Activated CD8-positive, alpha-beta memory T cell treated with anti-CD3 and anti-CD28 coated beads, Interleukin-2, amount 50 U/mL, for 24 hours (primary cell): Measurements from ENCODE around the gene KRTAP10-1.
"Not testable (repeated sequence)": the region's sequence is repeated elsewhere in the genome, so short reads cannot be mapped to it uniquely, and the experiment has no call there.

Experiments used
- DNase-seq: peaks from one replicate; pipeline ENCODE4 v3.0.0-alpha.2; 2020; ENCODE audit errors: extremely low read depth

The KRTAP10-1 gene

DNA sequence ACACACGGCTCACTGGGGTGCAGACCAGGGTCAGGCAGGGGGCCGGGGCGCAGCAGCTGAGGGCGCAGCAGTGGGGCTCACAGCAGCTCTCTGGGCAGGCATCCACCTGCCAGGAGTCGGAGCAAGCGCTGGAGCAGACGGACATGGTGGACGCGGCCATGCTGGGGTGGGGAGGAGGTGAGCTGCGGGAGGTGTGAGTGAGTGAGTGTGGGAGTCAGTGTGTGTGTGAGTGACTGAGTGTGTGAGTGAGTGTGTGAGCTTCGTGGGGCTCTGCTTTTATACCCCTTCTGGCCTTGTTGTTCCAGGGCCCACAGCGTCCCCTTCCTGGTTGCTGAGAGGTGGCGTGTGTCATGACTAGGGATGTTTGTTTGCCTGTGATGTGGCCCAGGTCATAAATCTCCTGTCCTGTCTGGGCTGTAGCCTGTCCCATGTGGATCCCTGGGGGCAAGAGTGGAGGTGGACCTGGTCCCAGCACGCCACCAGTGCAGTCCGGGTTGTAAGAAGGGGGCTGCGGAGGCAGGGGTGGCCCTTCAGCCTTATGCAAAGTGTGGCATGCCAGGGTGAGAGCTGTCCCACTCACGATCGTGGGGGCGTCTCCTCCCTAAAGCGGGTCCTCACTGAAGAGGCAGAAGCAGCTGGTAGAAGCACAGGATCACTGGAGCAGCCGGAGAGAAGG is at the start of gene KRTAP10-1:
TSS of gene KRTAP10-1 (minus strand) at position 205 of the 676 bp plus-strand sequence. CDS start at position 160, 45 bp downstream.
- no peak for DNase-seq

DNA sequence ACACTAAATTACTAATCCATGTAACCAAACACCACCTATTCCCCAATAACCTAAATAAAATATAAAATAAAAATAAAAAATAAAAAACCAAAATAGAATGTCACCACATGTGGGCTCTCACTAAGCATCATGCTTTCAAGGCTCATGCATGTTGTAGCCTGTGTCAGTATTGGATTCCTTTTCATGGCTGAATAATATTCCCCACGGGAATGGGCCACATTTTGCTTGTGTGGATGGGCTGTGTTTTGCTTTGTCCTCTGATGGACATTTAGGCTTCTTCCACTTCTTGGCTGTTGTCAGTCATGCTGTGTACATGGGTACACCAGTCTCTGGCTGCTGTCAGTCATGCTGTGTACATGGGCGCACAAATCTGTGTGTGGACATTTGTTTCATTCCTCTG is 49.1 kb upstream of the KRTAP10-1 start:
- DNase-seq = no peak

GRCh38 chr21:44585892-44586291 is 45.9 kb upstream of the KRTAP10-1 start:
- DNase-seq = no peak

DNA sequence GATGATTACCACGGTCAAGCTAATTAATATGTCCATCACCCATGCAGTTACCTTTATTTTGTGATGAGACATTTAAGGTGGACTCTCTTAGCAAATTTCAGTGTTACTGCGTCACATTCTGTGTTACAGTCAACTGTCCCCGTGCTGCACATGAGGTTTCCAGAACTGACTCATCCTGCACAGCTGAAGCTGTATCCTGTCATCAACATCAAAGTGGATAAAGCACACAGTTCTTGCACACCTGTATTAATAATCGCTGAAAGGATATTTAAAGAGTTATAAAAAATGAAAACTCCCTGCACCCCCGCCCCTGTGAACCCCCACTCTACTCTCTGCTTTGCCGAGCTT is 43.8 kb upstream of the KRTAP10-1 start:
- DNase-seq = no peak

DNA sequence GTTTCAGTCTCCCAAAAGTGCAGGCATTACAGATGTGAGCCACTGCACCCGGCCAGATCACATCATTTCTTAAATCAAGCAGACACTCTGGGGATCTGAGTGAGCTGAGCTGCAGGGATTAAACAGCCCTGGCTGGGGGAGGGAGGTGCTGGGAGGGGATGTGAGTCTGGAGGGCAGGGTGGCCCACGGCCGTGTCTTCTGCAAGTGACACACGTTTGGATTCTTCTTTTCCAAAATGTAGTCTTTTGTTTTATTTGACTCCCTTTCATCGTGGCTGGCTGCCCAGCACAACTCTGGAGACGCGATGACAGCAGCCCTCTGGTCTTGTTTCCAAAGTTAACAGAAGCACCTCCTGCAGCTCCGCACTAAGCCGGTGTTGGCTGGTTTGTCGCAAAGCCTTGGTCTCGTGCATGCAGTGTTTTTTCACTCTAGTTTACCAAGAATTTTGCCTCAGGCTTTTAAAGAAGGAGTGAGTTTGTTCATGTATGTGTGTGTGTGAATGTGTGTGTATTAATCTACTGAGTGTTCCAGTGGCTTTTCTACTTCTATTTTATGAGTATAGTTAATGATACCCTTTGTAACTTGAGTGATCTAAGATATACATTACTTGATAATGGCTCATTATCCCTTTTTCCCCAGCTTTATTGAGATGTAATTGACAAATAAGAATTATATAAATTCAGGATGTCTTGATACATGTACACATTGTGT is 43.2 kb upstream of the KRTAP10-1 start:
- DNase-seq = no peak

GRCh38 chr21:44582055-44582454 is 42.1 kb upstream of the KRTAP10-1 start:
- DNase-seq = no peak

GRCh38 chr21:44581158-44581557 is 41.2 kb upstream of the KRTAP10-1 start:
- DNase-seq = no peak

DNA sequence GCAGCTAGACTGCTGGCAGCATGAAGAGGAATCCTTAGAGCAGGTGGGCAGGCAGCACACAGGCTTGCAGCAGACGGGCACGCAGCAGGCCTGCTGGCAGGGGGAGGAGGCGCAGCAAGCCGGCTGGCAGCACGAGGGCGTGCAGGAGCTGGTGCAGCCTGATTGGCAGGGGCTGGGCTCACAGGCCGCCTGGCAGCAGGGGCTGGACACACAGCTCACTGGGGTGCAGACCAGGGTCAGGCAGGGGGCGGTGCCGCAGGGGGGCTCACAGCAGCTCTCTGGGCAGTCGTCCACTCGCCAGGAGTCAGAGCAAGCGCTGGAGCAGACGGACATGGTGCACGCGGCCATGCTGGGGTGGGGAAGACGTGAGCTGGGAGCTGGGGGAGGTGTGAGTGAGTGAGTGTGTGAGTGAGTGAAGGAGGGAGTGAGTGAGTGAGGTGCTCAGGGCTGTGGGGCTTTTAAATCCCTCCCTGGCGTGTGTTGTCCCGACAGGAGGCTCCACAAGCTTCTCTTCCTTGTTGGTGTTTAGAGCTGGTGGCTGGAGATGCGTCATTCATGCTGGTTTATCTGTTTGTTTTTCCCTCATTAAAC is 40.3 kb upstream of the KRTAP10-1 start, which contains the start of gene KRTAP10-5:
TSS of gene KRTAP10-5 (minus strand) at position 374 of the 591 bp plus-strand sequence. CDS start at position 348, 26 bp downstream.
- not testable (repeated sequence) for DNase-seq

DNA sequence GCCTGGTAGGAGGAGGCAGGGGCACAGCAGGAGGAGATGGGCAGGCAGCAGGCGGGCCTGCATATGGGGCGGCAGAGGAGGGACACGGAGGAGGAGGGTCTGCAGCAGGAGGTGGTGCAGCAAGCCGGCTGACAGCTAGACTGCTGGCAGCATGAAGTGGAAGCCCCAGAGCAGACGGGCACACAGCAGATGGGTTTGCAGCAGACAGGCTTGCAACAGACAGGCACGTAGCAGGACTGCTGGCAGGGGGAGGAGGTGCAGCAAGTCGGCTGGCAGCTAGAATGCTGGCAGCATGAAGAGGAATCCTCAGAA is 39.8 kb upstream of the KRTAP10-1 start:
- no peak for DNase-seq

GRCh38 chr21:44579056-44579832 is 39.2 kb upstream of the KRTAP10-1 start:
- DNase-seq = no peak

- DNase-seq = no peak
These were observed 38.5 kb upstream of the KRTAP10-1 start for GRCh38 chr21:44578371-44579055.

- no peak for DNase-seq
These were observed 36.0 kb upstream of the KRTAP10-1 start for GRCh38 chr21:44576025-44576420.

DNA sequence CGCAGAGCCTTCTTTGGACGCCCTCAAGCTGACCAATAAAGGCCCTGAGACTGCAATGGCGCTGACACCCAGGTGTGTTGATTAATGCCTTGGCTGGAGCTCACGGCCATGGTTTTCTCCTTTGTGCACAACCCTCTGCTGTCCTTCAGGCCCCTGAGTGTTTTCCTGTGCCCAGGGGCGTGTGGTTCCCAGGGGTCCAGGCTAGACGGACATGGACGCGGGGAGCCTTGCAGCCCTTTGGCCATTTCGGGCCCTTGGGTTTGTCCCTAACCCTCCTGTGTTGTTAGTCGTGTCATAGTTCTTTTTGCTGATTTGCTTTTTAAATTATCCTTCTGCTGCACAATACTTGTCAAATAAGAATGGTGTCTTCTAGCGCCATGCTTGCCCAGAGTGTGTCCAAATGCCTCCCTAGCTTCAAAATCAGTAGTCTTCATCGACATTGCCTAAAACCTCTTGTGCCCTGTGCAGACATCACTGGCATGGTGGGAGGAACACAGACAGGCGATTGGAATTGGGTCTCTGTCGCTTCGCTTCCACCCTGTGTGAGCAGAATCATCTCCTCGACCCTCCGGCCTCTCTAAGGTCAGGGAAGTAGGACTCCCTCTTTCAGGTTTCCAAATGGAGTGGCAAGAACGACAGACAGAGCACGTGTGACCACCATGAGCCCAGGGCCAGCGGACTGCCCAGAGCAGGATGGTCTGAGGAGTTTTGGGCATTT is 35.5 kb upstream of the KRTAP10-1 start:
- DNase-seq = no peak

- DNase-seq = no peak
These were observed 34.7 kb upstream of the KRTAP10-1 start for GRCh38 chr21:44574457-44575306.

DNA sequence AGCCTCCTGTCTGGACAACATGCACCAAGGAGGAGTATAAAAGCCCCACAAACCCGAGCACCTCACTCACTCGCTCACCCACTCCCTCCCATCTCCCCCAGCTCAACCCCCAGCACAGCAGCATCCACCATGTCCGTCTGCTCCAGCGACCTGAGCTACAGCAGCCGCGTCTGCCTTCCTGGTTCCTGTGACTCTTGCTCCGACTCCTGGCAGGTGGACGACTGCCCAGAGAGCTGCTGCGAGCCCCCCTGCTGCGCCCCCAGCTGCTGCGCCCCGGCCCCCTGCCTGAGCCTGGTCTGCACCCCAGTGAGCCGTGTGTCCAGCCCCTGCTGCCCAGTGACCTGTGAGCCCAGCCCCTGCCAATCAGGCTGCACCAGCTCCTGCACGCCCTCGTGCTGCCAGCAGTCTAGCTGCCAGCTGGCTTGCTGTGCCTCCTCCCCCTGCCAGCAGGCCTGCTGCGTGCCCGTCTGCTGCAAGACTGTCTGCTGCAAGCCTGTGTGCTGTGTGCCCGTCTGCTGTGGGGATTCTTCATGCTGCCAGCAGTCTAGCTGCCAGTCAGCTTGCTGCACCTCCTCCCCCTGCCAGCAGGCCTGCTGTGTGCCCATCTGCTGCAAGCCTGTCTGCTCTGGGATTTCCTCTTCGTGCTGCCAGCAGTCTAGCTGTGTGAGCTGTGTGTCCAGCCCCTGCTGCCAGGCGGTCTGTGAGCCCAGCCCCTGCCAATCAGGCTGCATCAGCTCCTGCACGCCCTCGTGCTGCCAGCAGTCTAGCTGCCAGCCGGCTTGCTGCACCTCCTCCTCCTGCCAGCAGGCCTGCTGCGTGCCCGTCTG is 33.8 kb upstream of the KRTAP10-1 start, which contains the start of gene KRTAP10-4:
TSS of gene KRTAP10-4 (plus strand) at position 100 of the 827 bp plus-strand sequence. CDS start at position 130, 30 bp downstream.
- not testable (repeated sequence) for DNase-seq

- no peak for DNase-seq
These were observed 33.1 kb upstream of the KRTAP10-1 start for GRCh38 chr21:44572959-44573583.

- DNase-seq = no peak
These were observed 32.1 kb upstream of the KRTAP10-1 start for GRCh38 chr21:44571844-44572782.
